GM21529 (cell line): ENCODE measurements around the gene MYO18B.

Source experiments
- ATAC-seq: cut with Tn5 transposase; IDR thresholded peaks from one replicate; pipeline ENCODE4 v1.9.1; 2021; ENCODE audit not compliant: unreplicated experiment

MYO18B gene

DNA sequence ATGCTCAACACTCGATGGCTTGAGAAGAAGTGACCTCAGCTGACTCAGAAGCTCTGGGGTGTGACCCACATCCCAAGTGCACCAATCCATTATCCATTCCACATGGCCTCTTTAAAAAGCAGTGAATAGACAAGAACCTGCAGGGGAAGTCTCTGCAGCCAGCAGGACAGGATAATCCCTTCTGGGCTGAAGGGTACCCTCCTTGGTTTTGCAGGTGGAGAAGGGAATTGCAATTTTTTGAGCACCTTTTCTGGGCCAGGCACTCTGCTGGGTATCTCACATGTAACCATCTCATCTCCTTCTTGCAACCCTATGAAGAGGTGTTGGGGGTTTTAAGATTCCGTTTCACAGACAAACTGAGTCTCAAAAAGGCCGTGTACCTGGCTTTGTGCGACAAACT lies 76.6 kb downstream of the MYO18B start:
- ATAC-seq = no peak

DNA sequence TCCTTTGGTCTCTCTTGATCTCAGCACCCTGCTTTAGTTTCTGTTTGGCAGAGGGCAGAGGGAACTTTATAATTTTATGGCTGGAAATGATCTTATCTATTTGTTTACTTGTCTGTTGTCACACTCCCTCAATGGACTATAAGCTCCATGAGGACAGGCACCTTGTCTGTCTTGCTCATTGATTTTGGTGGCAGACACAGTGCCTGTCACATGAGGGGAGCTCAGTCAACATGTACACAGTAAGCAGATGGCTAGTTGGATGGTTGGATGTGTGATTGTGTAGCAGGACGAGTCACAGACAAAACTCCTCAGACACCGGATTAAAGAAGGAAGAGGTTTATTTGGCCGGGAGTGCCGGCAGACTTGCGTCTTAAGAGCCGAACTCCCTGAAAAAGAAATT lies 80.4 kb downstream of the MYO18B start:
- ATAC-seq = no peak

DNA sequence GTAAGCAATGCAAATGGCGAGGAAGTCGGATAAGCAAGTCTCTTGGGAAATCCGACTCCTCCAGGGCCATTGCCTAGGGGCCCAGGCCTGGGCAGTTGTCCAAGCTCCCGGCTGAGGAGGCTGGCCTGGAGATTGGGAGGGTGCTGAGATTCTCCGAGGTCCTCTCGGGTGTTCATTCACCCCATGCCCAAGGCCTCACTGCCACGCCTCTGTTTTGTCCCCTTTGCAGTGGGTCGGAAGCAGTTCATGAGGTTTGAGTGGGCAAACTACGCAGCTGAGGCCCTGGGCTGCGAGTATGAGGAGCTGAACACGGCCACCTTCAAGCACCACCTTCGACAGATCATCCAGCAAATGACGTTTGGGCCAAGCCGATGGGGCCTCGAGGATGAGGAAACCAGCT lies 81.3 kb downstream of the MYO18B start:
- no peak for ATAC-seq

DNA sequence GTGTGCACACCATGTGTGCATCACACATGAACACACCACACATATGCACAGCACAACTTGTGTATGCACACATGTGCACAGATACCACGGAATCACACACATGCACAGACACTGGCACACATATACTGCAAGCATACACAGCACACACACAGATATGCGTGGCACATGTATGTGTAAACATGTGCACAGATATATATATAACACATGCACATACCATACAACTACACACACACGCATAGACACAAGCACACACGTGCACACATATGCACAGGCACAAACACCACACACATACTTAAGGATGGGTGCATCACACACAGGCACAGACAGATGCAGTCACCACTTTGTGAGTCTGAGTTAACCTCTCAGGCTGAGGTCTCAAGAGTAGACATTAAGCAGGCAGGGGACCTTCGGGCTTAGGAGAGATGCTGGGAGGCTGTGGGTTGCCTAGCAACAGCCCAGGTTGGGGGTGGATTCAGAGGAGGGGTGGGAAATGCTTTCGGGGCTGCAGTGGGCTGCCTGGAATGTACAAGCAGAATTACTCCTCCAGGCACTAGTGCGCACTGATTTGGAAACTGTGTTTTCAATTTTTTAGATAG lies 82.9 kb downstream of the MYO18B start:
- no peak for ATAC-seq

DNA sequence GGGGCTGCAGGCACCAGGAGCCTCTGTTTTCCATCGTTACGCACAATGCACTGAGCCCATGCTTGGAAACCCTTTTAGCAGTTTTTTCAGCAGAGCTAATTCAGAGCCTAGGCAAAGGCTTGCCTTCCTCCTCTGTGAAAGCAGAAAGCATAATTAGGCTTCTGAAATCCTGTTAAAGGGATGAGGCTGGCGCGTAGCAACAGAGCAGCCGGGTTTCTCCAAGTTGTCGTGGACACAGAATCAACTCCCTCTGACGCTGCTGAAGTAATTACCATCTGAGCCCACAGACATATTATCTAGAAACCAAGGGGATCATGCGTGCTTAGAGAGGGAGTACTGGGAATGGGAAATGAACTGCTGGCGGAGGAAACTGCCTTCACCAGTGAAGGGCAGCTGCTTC lies 85.4 kb downstream of the MYO18B start:
- ATAC-seq = no peak

DNA sequence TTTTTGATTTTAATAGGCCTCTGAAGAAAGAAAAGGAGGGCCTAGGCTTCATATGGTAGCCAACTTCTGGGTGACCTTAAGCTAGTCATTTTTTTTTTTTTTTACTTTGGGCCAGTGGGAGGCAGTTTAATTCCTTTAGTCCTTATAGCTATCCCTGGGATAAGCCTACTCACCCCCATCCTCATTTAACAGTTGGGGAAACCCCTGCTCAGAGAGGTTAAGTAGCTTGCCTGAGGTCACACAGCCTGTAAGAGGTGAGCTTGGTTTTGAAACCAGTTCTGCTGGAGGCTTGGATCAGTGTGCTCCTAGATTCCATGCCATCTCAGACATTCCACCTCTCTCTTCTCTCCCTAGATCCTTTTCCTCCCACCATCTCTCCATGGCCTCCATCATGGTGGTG lies 86.4 kb downstream of the MYO18B start:
- ATAC-seq = no peak

DNA sequence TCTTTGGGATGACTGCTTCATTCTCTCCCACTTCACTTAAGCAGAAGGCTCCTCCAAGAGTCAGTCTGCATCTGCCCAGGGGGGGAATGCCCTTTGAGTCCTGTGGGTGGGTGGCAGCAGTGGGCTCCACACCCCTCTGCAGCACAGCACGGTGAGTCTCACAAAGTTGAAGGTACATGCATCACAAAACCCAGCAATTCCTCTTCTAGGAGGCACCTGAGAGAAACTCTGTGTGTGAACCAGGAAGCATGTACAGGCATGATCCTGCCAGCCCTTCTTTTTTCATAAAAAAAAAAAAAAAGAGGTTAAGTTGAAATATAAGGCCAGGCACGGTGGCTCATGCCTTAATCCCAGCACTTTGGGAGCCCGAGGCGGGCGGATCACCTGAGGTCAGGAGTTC lies 87.2 kb downstream of the MYO18B start:
- ATAC-seq = no peak

DNA sequence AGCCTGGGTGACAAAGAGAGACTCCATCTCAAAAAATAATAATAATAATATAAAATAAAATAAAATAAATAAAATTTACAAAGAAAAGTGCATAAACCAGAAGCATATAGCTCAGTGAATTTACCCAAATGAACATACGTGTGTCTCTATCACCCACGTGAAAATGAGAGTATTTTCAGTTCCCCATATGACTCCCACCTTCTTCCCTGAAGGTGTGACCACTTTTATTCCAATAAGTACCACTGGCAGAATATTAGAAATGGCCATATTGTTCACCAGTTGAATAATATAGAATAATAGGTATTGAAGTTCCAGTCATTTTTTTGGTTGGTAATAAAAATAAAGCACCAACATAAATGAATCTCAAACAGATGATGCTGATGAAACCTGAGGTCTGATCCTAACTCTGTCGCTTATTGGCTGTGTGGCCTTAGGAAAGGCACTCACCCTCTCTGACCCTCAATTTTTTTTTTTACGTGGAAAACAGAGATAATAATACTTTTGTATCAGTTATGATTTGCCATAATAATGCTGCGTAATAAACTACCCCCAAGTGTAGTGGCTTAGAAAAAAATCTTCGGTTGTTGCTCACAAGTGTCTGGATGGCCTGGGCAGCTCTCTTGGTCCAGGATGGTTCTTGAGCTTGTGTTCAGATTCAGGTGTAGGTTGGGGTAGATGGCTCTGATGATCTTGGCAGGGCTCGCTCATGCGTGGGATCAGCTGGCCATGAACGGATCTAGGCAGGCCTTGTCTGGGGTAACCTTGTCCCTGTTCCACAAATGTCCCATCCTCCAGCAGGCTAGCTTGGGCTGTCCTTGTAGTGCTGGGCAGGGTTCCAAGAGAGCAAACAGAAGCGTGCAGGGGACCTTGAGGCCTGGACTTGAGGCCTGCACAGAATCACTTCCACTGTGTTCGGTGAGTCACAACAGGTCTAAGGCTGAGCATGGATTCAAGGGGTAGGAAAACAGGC lies 88.1 kb downstream of the MYO18B start:
- no peak for ATAC-seq

DNA sequence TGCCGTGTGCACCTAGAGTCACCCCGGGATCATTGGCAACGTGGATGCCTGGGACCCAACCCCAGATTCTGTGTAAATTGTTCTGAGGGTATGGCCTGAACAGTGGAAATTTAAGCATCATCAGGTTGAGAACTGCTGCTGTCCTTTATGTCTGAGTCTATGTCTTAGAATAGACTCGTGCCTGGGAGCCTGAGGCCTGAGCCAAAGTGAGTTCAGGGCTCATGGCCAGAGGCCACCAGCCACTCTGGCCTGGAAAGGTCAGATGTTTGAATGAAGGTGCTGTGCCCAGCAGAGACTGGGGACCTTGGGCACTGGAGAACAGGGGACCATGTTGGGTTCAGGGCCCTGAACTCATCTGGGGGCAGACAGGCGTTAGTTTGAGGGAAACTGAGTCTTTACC lies 91.1 kb downstream of the MYO18B start:
- no peak for ATAC-seq

DNA sequence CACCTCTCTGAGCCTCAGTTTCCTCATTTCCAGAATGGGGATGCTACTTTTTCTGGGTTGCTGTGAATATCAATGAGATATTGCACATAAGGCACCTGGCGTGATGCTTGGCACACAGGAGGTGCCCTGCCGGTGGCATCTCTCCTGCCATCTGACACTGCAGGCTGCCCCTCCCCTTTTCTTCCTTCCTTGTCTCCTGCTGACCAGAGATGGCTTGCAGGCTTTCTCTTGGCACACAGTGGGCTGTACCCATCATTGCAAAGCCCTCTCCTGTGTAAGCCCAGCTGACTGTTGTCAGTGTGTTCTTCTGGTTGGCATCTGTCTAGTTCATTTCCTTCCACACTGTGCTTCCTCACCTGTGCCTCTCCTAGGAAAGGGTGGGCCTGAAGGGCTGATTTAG lies 91.7 kb downstream of the MYO18B start:
- ATAC-seq = no peak

DNA sequence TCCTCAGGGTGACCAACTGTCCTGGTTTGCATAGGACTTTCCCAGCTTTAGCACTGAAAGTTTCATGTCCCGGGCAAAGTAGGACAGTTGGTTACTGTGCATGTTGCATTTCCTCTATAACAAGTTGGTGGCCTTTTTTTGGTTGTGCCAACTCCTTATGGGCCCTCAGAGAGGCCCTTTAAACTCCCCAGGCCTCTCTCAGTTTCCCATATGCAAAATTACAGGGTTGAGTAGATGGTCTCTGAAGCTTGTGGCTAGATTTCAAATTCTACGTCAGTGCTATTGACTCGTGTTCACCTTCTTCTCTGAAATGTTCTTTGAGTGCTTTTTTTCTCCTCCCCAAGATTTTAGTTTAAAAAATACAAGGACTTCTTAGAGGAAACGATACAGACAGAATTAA lies 92.5 kb downstream of the MYO18B start:
- ATAC-seq = no peak

DNA sequence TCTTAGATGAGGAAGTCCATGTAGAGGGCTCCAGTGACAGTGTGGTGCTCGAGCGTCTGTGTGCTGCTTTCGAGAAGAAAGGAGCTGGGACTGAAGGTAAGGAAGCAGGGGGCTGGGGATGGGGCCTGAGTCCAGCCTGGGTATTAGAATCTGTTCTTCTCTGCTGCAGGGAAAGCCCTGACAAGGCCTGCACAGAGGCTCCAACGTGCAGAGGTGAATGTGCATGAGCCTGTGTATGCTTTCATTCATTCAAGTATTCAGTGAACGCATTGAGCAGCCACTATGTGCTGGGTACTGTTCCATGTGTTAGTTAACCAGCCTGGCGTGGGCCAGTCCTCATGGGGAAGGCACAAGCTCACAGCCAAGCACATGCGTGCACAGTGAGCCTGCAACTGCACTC lies 93.4 kb downstream of the MYO18B start:
- no peak for ATAC-seq

DNA sequence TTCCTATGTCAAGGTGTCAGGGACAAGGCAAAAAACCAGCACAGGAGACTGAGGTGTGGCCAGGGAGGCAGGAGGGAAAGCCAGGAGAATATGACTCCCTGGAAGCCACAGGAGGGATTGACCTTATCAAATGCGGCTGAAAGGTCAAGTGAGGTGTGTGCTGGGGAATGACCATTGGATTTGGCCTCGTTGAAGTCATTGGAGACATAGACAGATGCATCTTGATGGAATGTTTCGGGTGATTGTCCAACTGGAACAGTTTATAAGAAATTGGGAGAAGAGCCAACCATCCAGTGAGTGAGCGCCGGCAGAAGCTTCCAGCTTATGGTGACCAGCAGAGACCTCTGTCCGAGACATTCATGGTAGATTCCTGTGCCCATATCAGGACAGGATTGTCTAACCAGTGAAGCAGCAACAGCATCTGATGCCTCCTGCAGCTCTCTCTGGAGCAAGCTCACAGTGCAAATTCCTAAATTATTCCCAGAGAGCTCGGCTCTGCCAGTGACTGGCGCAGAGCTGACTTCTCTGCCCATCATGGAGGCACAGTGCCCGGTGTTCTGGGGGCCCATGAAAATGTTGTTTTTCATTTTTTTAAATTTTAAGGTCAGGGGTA lies 95.4 kb downstream of the MYO18B start:
- ATAC-seq = no peak

DNA sequence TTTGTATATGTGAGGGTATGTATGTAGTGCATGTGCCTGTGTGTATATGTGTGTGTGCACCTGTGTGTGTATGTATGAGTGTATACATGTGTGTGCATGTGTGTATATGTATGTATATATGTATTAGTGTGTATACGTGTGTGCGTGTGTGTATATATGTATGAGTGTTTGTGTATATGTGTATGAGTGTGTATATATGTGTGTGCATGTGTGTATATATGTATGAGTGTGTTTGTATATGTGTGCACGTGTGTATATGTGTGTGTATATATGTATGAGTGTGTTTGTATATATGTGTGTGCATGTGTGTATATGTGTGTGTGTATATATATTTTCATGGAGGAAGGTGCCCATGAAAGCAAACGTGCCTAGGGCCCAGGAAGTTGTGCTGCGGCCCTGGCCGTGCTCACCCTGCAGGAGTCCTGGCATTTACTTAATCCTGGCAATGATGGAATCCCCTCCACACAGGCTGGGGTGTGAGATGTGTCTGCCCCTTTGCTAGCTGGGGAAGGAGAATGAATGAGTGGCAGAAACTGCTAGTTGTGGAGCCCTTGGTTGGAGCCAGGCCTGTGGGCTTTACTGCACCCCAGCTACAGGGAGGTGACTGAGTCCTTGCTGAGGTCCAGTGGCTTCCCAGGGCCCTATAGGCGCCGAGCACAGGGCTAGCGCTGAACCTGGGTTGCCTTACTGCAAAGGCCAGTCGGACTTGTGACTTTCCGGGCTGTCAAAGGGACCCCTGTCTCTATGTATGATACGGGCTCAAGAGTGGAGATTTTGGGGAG lies 97.2 kb downstream of the MYO18B start:
- no peak for ATAC-seq

DNA sequence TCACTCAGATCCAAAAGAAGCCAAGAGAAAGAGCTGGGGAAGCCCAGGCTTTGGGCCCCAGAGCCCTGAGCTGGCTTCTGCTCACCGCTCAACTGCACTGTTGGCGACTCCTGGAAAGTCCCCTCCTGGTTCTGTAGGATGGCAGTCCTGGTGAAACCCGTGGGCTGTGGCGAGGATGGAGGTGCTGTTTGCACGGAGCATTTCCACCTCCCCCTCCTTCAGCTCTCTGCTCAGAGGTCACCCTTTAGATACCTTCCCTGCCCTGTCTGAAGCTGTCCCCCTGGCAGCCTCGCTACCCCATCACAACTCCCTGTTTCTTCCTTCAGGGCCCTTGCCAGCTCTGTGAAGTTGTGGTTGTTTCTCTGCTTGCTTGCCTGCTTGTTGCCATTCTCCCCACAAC lies 97.8 kb downstream of the MYO18B start:
- ATAC-seq = no peak

DNA sequence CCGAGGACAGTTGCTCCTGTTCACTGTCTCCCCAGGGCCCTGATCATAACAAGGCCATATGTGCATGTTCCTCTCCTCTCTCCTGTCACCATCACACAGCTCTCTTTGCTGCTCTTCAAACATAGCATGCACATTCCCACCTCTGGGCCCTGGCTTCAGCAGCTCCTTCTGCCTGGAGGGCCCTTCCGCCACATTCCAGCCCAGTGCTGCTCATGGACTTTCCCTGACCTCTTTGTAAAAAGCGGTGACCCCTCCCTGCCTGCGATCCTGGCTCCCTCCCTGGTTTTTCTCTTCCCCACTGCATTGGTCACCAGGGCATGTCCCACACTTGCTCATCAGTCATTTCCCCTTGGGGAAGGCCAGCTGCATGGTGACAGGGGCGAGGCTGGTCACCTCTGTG lies 98.2 kb downstream of the MYO18B start:
- ATAC-seq = no peak

DNA sequence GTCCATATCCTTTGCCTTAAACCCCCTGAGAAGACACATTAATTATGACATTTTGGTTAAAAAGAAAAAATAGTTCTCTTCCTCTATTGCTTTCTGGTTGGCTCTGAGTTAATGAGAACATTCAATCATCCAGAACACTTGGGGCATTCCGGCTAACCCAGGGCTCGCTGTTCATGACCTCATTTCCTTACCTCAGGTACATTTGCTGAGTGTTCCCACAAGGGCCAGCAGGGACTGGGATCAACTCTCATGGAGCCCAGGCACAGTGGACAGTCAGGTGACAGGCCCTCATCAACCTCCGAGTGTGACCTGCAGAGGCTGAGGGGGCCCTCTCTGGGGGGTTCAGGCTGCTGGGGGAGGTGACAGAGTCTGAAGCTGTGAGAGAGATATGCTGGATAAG lies 98.9 kb downstream of the MYO18B start:
- no peak for ATAC-seq

DNA sequence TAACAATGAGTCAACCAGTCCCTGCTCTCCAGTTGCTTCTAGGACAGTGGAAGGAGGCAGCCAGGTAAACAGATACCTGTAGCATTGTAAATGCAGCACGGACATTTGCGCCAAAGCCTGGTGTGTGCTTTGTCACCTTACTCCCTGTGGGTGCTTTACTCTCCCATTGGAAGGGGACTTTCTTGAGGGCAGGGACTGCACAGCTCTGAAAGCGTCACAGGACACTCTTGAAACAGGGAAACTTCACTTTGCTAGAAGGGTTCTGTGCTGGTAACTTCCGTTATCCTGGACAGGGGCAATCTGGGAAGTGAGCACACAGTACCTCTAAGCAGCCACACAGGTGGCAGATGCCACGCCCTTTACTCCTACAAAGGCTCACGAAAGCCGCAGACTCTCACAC lies 99.8 kb downstream of the MYO18B start:
- no peak for ATAC-seq

DNA sequence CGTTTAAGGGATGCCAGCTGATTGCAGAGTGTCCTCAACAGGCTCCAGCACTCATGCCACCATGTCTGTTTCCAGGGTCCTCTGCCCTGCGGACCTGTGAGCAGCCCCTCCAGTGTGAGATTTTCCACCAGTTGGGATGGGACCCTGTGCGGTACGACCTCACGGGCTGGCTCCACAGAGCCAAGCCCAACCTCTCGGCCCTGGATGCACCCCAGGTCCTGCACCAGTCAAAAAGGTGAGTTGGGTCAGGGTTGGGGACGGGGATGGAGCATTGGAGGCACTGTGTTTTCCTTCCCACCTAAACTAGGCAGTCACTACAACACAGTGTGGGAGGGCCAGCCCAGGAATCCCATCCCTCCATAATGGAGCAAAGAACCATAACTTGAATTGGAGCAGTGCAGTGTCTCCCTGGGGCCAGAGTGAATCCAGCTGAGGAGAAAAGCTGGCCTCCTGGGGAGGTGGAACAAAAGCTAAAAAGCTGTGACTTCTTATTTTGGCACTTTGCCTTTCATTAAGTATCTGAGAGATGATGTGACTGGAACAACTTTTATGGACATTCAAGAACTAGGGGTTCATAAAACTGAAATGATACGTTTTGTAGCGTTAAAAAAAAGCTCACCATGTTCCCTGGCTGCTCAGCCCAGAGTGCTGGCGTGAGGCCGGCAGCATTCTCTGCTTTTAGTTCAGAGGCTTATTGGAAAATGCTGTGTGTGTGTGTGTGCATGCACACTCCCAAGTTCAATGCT lies 101.8 kb downstream of the MYO18B start:
- ATAC-seq = no peak

DNA sequence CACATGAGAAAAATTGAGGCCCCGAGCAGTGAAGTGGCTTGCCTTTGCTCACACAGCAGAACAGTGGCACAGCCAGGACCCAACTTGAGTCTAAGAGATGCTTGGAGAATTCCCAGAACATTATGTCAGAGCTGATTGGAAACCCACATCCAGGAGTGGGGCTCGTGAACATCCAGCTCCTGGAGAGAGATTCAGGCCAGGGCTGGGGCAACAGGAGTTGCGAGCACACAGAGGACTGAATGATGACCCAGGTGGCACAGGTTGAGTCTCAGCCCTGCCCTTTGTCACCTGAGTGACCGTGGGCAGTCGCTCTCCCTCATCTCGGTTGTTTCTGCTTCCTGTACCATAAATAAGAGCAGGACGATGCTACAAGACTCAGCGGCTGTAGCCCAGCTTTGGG lies 102.6 kb downstream of the MYO18B start:
- ATAC-seq = no peak
